ENCODE data around the gene BHLHA15.

Gene BHLHA15

GRCh38 chr7:98235901-98236300, 24.7 kb downstream of the BHLHA15 start:
- DNase-seq (ENCODE audit: low spot score), result no peak

GRCh38 chr7:98236355-98237185, 25.3 kb downstream of the BHLHA15 start:
- no peak for TF ChIP-seq CTCF (IDR thresholded peaks at IDR 0.05; ENCODE audit: extremely low read depth, missing control alignments)
- DNase-seq (ENCODE audit: low spot score), result no peak

More at GRCh38 chr7:98235901-98236300, 24.7 kb downstream of the BHLHA15 start:
- no peak for TF ChIP-seq CTCF (IDR thresholded peaks at IDR 0.05; ENCODE audit: extremely low read depth, missing control alignments)

GRCh38 chr7:98238076-98238475, 26.8 kb downstream of the BHLHA15 start:
- no peak for TF ChIP-seq CTCF (IDR thresholded peaks at IDR 0.05; ENCODE audit: extremely low read depth, missing control alignments)
- DNase-seq (ENCODE audit: low spot score), result no peak

- DNase-seq (ENCODE audit: low spot score), result no peak
- TF ChIP-seq CTCF (IDR thresholded peaks at IDR 0.05; ENCODE audit: extremely low read depth, missing control alignments), result no peak
Observed at GRCh38 chr7:98238976-98239375, 27.7 kb downstream of the BHLHA15 start.

- peak; percentile 80 for DNase-seq (ENCODE audit: low spot score)
- peak; percentile 65 for TF ChIP-seq CTCF (IDR thresholded peaks at IDR 0.05; ENCODE audit: extremely low read depth, missing control alignments)
Observed at GRCh38 chr7:98240961-98241673, 29.9 kb downstream of the BHLHA15 start.

GRCh38 chr7:98241674-98242241, 30.5 kb downstream of the BHLHA15 start:
- no peak for TF ChIP-seq CTCF (IDR thresholded peaks at IDR 0.05; ENCODE audit: extremely low read depth, missing control alignments)
- no peak for DNase-seq (ENCODE audit: low spot score)

- no peak for DNase-seq (ENCODE audit: low spot score)
- no peak for TF ChIP-seq CTCF (IDR thresholded peaks at IDR 0.05; ENCODE audit: extremely low read depth, missing control alignments)
Observed at GRCh38 chr7:98242342-98242741, 31.1 kb downstream of the BHLHA15 start.
